Panc1 (cell line): ENCODE results near the gene TNFAIP1. TPM values are rescaled to one million over a fixed set of nuclear protein-coding genes. Genes with fewer than 3 reads are reported as not detected.

Source experiments
- ATAC-seq: fragments of 200-7000 bp; cut with Tn5 transposase; 2 replicates; pipeline ENCODE4 v1.9.1; 2020; ENCODE audit warnings: mild to moderate bottlenecking, moderate library complexity
- BruUV-seq: library from RNA; stranded (reverse); fragments of 400-500 nt; replicated peaks from 2 replicates; lab custom pipeline; 2021; lab: Mats Ljungman, UMichigan
- CTCF ChIA-PET: fragments of 300-600 bp; sonication (Branson Sonifier 250); formaldehyde crosslinking; loops from one replicate; lab custom pipeline; 2022; ENCODE audit warnings: antibody characterized with exemption; lab: Charles Lee
- POLR2A ChIA-PET: fragments of 300-600 bp; sonication (Branson Sonifier 250); formaldehyde crosslinking; loops from one replicate; lab custom pipeline; 2022; ENCODE audit warnings: antibody characterized with exemption; lab: Charles Lee
- DNase-seq: peaks from one replicate; pipeline ENCODE4 v3.0.0-alpha.2; 2010; ENCODE audit warnings: low read depth, low spot score
- H3K27ac ChIP-seq: 2 replicates; pipeline ENCODE4 v1.5.1; 2011; ENCODE audit warnings: mild to moderate bottlenecking, low read length, inconsistent platforms
- H3K27me3 ChIP-seq: fragments of 200-500 bp; sonication (Bioruptor generic); 2 replicates; pipeline ENCODE4 v1.6.0; 2014; ENCODE audit warnings: low read length, inconsistent platforms; ENCODE audit not compliant: control insufficient read depth, insufficient read depth
- H3K36me3 ChIP-seq: fragments of 200-500 bp; sonication (Bioruptor generic); 2 replicates; pipeline ENCODE4 v1.5.1; 2014; ENCODE audit warnings: inconsistent platforms, mild to moderate bottlenecking, low read length, moderate library complexity; ENCODE audit not compliant: control insufficient read depth, insufficient read depth
- H3K4me1 ChIP-seq: 2 replicates; pipeline ENCODE4 v1.5.1; 2011; ENCODE audit warnings: inconsistent platforms, mild to moderate bottlenecking, low read length, moderate library complexity; ENCODE audit not compliant: control insufficient read depth, insufficient read depth
- H3K4me3 ChIP-seq, 2 experiments: 2 replicates each; pipeline ENCODE4 v1.5.1; 2011 to 2012; ENCODE audit warnings: low read depth in 2 of 2, low read length in 2 of 2, mild to moderate bottlenecking in 2 of 2, inconsistent platforms in 1 of 2, moderate library complexity in 1 of 2
- H3K9me3 ChIP-seq: fragments of 200-500 bp; sonication (Bioruptor generic); 2 replicates; pipeline ENCODE4 v1.5.1; 2014; ENCODE audit warnings: low read depth, mild to moderate bottlenecking, inconsistent platforms, low read length, moderate library complexity; ENCODE audit not compliant: control insufficient read depth, insufficient read depth
- CTCF ChIP-seq: fragments of 450-650 bp; IDR thresholded peaks from 2 replicates; pipeline ENCODE4 v1.5.1; 2017; ENCODE audit warnings: mild to moderate bottlenecking
- POLR2AphosphoS5 ChIP-seq: IDR thresholded peaks from 2 replicates; pipeline ENCODE4 v1.6.1; 2012; ENCODE audit warnings: mild to moderate bottlenecking, low read depth, low read length, moderate library complexity
- SIN3A ChIP-seq: IDR thresholded peaks from 2 replicates; pipeline ENCODE4 v1.6.1; 2012; ENCODE audit warnings: low read depth, mild to moderate bottlenecking, low read length, moderate library complexity, borderline replicate concordance; ENCODE audit not compliant: insufficient read depth
- TCF7L2 ChIP-seq: IDR thresholded peaks from 2 replicates; pipeline ENCODE4 v1.6.1; 2011; ENCODE audit warnings: mild to moderate bottlenecking, low read depth, low read length, inconsistent platforms
- in situ Hi-C: cut with HindIII; loops from 2 replicates; pipeline ENCODE4 v1.10.0; 2016; ENCODE audit warnings: low sequenced_read_pairs, low pct_unique_long_range_greater_than_20kb
- intact Hi-C: fragments of 100-400 bp; cut with micrococcal nuclease; formaldehyde crosslinking; loops from one replicate; pipeline ENCODE4 v1.10.0; 2022; ENCODE audit not compliant: unreplicated experiment
- total RNA-seq: library from RNA; stranded (reverse); gene quantifications from one replicate; pipeline ENCODE4 v1.2.1, GENCODE V29; 2021; ENCODE audit not compliant: unreplicated experiment
- TF ChIP-seq, protein P1 (sequence below), 2 experiments: IDR thresholded peaks; 2 replicates each; pipeline ENCODE4 v1.6.1; 2011 to 2012; ENCODE audit warnings: low read depth in 2 of 2, control low read depth in 1 of 2, low read length in 1 of 2, mild to moderate bottlenecking in 1 of 2, moderate library complexity in 1 of 2; ENCODE audit not compliant: insufficient read depth in 1 of 2

Gene TNFAIP1
- total RNA-seq, 1 experiment from 2014 or later: 55.8 TPM

- H3K4me1 ChIP-seq: peaks cover 18% of the 10 kb centered on the region; the same call in 1 of the 2 replicates
- POLR2A ChIA-PET: interaction anchor here (0.6 to 1.5 kb wide), 2 partner anchors 11 to 65 kb away, joined by 4 to 9 read pairs; partner anchors contain the start of genes IFT20 and TNFAIP1
- CTCF ChIA-PET: interaction anchor here (1.0 kb wide), 1 partner anchor 91 kb away, joined by 4 read pairs; no protein-coding TSS in a partner anchor
- TF ChIP-seq POLR2AphosphoS5: no peak
- no peak for TF ChIP-seq TCF7L2
- TF ChIP-seq, protein P1, sequence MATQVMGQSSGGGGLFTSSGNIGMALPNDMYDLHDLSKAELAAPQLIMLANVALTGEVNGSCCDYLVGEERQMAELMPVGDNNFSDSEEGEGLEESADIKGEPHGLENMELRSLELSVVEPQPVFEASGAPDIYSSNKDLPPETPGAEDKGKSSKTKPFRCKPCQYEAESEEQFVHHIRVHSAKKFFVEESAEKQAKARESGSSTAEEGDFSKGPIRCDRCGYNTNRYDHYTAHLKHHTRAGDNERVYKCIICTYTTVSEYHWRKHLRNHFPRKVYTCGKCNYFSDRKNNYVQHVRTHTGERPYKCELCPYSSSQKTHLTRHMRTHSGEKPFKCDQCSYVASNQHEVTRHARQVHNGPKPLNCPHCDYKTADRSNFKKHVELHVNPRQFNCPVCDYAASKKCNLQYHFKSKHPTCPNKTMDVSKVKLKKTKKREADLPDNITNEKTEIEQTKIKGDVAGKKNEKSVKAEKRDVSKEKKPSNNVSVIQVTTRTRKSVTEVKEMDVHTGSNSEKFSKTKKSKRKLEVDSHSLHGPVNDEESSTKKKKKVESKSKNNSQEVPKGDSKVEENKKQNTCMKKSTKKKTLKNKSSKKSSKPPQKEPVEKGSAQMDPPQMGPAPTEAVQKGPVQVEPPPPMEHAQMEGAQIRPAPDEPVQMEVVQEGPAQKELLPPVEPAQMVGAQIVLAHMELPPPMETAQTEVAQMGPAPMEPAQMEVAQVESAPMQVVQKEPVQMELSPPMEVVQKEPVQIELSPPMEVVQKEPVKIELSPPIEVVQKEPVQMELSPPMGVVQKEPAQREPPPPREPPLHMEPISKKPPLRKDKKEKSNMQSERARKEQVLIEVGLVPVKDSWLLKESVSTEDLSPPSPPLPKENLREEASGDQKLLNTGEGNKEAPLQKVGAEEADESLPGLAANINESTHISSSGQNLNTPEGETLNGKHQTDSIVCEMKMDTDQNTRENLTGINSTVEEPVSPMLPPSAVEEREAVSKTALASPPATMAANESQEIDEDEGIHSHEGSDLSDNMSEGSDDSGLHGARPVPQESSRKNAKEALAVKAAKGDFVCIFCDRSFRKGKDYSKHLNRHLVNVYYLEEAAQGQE (IDR thresholded peaks at IDR 0.05; ENCODE audit: insufficient read depth in 1 of 2, low read depth in 2 of 2, low read length in 1 of 2): no peak
- no peak for TF ChIP-seq CTCF
- no peak for TF ChIP-seq SIN3A
- no peak for ATAC-seq
- no peak overlapping the region for H3K4me3 ChIP-seq
- no peaks in the 10 kb centered on the region for H3K27me3 ChIP-seq
- no TSS peak for BruUV-seq
- intact Hi-C loops: no loop called here
- no peaks in the 10 kb centered on the region for H3K36me3 ChIP-seq
- H3K9me3 ChIP-seq: no peaks in the 10 kb centered on the region
- no peak overlapping the region for H3K27ac ChIP-seq
- no peak for DNase-seq
- in situ Hi-C loops: no loop called here
Measured at GRCh38 chr17:28324781-28325180, 10.8 kb upstream of the TNFAIP1 start.

GRCh38 chr17:28325211-28325610 lies 10.3 kb upstream of the TNFAIP1 start:
- no peak overlapping the region for H3K27ac ChIP-seq
- H3K4me3 ChIP-seq: no peak overlapping the region
- no peak for DNase-seq
- BruUV-seq: no TSS peak
- CTCF ChIA-PET: interaction anchor here (1.0 kb wide), 1 partner anchor 92 kb away, joined by 4 read pairs; no protein-coding TSS in a partner anchor
- no peaks in the 10 kb centered on the region for H3K36me3 ChIP-seq
- H3K4me1 ChIP-seq: peaks cover 14% of the 10 kb centered on the region; the same call in 1 of the 2 replicates
- TF ChIP-seq, protein P1 (IDR thresholded peaks at IDR 0.05; ENCODE audit: insufficient read depth in 1 of 2, low read depth in 2 of 2, low read length in 1 of 2): no peak
- no peak for TF ChIP-seq CTCF
- no peak for TF ChIP-seq TCF7L2
- TF ChIP-seq SIN3A: no peak
- TF ChIP-seq POLR2AphosphoS5: no peak
- no peak for ATAC-seq
- POLR2A ChIA-PET: interaction anchor here (0.6 to 1.5 kb wide), 2 partner anchors 10 to 66 kb away, joined by 4 to 9 read pairs; partner anchors contain the start of genes IFT20 and TNFAIP1
- no peaks in the 10 kb centered on the region for H3K27me3 ChIP-seq
- H3K9me3 ChIP-seq: no peaks in the 10 kb centered on the region
- intact Hi-C loops (no loop called here), in situ Hi-C loops (no loop called here)
